ENCODE data around the gene FIGNL1.

Gene FIGNL1

GRCh38 chr7:50394315-50394714, 55.8 kb downstream of the FIGNL1 start:
- DNase-seq, result no peak

All from fibroblast of skin of abdomen (primary cell).